Measurements from ENCODE around the gene SLC4A8.
"Not testable (repeated sequence)": the region's sequence is repeated elsewhere in the genome, so short reads cannot be mapped to it uniquely, and the experiment has no call there.

Gene SLC4A8

GRCh38 chr12:51430196-51430895 lies 5.7 kb downstream of the SLC4A8 start:
- no peak for DNase-seq

- DNase-seq, result no peak
Measured at GRCh38 chr12:51432921-51433320, 8.3 kb downstream of the SLC4A8 start.

GRCh38 chr12:51434305-51434704 lies 9.7 kb downstream of the SLC4A8 start:
- DNase-seq, result no peak

- no peak for DNase-seq
Measured at GRCh38 chr12:51437431-51437830, 12.8 kb downstream of the SLC4A8 start.

- DNase-seq, result no peak
Measured at GRCh38 chr12:51439330-51439729, 14.7 kb downstream of the SLC4A8 start.

- DNase-seq, result no peak
Measured at GRCh38 chr12:51441583-51441982, 17.0 kb downstream of the SLC4A8 start.

- no peak for DNase-seq
Measured at GRCh38 chr12:51442324-51442723, 17.7 kb downstream of the SLC4A8 start.

- DNase-seq, result no peak
Measured at GRCh38 chr12:51443573-51443972, 18.9 kb downstream of the SLC4A8 start.

GRCh38 chr12:51448618-51449256 lies 24.1 kb downstream of the SLC4A8 start:
- DNase-seq, result no peak

GRCh38 chr12:51449580-51450246 lies 25.1 kb downstream of the SLC4A8 start:
- DNase-seq, result no peak

GRCh38 chr12:51450333-51450732 lies 25.7 kb downstream of the SLC4A8 start:
- no peak for DNase-seq

GRCh38 chr12:51450806-51451205 lies 26.2 kb downstream of the SLC4A8 start:
- no peak for DNase-seq

GRCh38 chr12:51454016-51454415 lies 29.4 kb downstream of the SLC4A8 start:
- not testable (repeated sequence) for DNase-seq

- not testable (repeated sequence) for DNase-seq
Measured at GRCh38 chr12:51455050-51455449, 30.4 kb downstream of the SLC4A8 start.

- no peak for DNase-seq
Measured at GRCh38 chr12:51458635-51459034, 34.0 kb downstream of the SLC4A8 start.

GRCh38 chr12:51460519-51460918 lies 35.9 kb downstream of the SLC4A8 start:
- no peak for DNase-seq

- DNase-seq, result no peak
Measured at GRCh38 chr12:51465491-51465890, 40.9 kb downstream of the SLC4A8 start.

- no peak for DNase-seq
Measured at GRCh38 chr12:51470116-51470515, 45.5 kb downstream of the SLC4A8 start.

- no peak for DNase-seq
Measured at GRCh38 chr12:51471111-51471864, 46.7 kb downstream of the SLC4A8 start.

GRCh38 chr12:51472984-51473383 lies 48.4 kb downstream of the SLC4A8 start:
- DNase-seq, result no peak

GRCh38 chr12:51473947-51474346 lies 49.3 kb downstream of the SLC4A8 start:
- no peak for DNase-seq

- DNase-seq, result no peak
Measured at GRCh38 chr12:51475543-51475942, 50.9 kb downstream of the SLC4A8 start.

GRCh38 chr12:51480978-51481377 lies 56.3 kb downstream of the SLC4A8 start:
- no peak for DNase-seq
